IMR-90 (cell line): ENCODE data around the gene CACNG7. TPM values are rescaled to one million over a fixed set of nuclear protein-coding genes. Genes with fewer than 3 reads are reported as not detected.

Source experiments
- ATAC-seq: fragments of 200-7000 bp; cut with Tn5 transposase; 2 replicates; pipeline ENCODE4 v1.9.1; 2020; ENCODE audit warnings: low read depth, mild to moderate bottlenecking, moderate library complexity
- BruUV-seq: library from RNA; stranded (reverse); fragments of 400-500 nt; replicated peaks from 2 replicates; lab custom pipeline; 2021; lab: Mats Ljungman, UMichigan
- CTCF ChIA-PET: fragments of 300-600 bp; formaldehyde crosslinking; extraction: SDS; loops from one replicate; lab custom pipeline; 2021; ENCODE audit warnings: antibody characterized with exemption; lab: Yijun Ruan, JAX
- POLR2A ChIA-PET: fragments of 300-600 bp; sonication (Branson Sonifier 250); formaldehyde crosslinking; loops from one replicate; lab custom pipeline; 2022; ENCODE audit warnings: antibody characterized with exemption; ENCODE audit not compliant: unreplicated experiment; lab: Charles Lee
- DNase-seq: peaks from one replicate; pipeline ENCODE4 v3.0.0; 2013
- H2AFZ ChIP-seq: replicated peaks from 2 replicates; pipeline ENCODE3; 2013; ENCODE audit warnings: low read length, mild to moderate bottlenecking; ENCODE audit not compliant: poor library complexity
- H2AK5ac ChIP-seq: 2 replicates; pipeline ENCODE4 v1.6.1; 2013; ENCODE audit warnings: low read depth, low read length, inconsistent platforms
- H2AK9ac ChIP-seq: replicated peaks from 2 replicates; pipeline ENCODE3; 2013; ENCODE audit warnings: mild to moderate bottlenecking, low read depth, low read length, moderate library complexity; ENCODE audit not compliant: poor library complexity
- H2BK120ac ChIP-seq: 2 replicates; pipeline ENCODE4 v1.6.1; 2013; ENCODE audit warnings: low read depth, low read length, inconsistent platforms
- H2BK15ac ChIP-seq: 3 replicates; pipeline ENCODE4 v1.6.1; 2013; ENCODE audit warnings: low read depth, low read length, inconsistent platforms
- H2BK20ac ChIP-seq: 2 replicates; pipeline ENCODE4 v1.6.1; 2013; ENCODE audit warnings: low read depth, mild to moderate bottlenecking, inconsistent platforms, low read length, moderate library complexity
- H2BK5ac ChIP-seq: 2 replicates; pipeline ENCODE4 v1.6.1; 2013; ENCODE audit warnings: mild to moderate bottlenecking, low read depth, low read length, inconsistent platforms; ENCODE audit not compliant: poor library complexity, severe bottlenecking
- H3K14ac ChIP-seq: replicated peaks from 2 replicates; pipeline ENCODE4 v1.6.1; 2013; ENCODE audit warnings: low read depth, low read length, inconsistent platforms
- H3K18ac ChIP-seq: 2 replicates; pipeline ENCODE4 v1.6.1; 2013; ENCODE audit warnings: low read depth, low read length, control low read depth
- H3K23ac ChIP-seq: 2 replicates; pipeline ENCODE4 v1.6.1; 2013; ENCODE audit warnings: low read depth, low read length, inconsistent platforms
- H3K27ac ChIP-seq: 2 replicates; pipeline ENCODE4 v1.5.1; 2013; ENCODE audit warnings: mild to moderate bottlenecking, control low read depth, low read length; ENCODE audit not compliant: insufficient read depth
- H3K27me3 ChIP-seq: 2 replicates; pipeline ENCODE4 v1.6.1; 2013; ENCODE audit warnings: low read length; ENCODE audit not compliant: control insufficient read depth, insufficient read depth
- H3K36me3 ChIP-seq: 2 replicates; pipeline ENCODE4 v1.6.1; 2013; ENCODE audit warnings: low read length, mixed read lengths; ENCODE audit not compliant: control insufficient read depth, insufficient read depth
- H3K4ac ChIP-seq: 2 replicates; pipeline ENCODE4 v1.6.1; 2013; ENCODE audit warnings: low read depth, low read length, inconsistent platforms
- H3K4me1 ChIP-seq: 2 replicates; pipeline ENCODE4 v1.6.1; 2013; ENCODE audit warnings: low read length, mixed read lengths; ENCODE audit not compliant: control insufficient read depth, insufficient read depth
- H3K4me2 ChIP-seq: 2 replicates; pipeline ENCODE4 v1.6.1; 2013; ENCODE audit warnings: low read depth, mild to moderate bottlenecking, control low read depth, low read length, moderate library complexity
- H3K4me3 ChIP-seq: 2 replicates; pipeline ENCODE4 v1.5.1; 2013; ENCODE audit warnings: low read depth, mild to moderate bottlenecking, control low read depth, low read length, moderate library complexity; ENCODE audit not compliant: insufficient read depth
- H3K56ac ChIP-seq: 2 replicates; pipeline ENCODE4 v1.6.1; 2013; ENCODE audit warnings: low read length, inconsistent platforms; ENCODE audit not compliant: insufficient read depth; ENCODE audit errors: extremely low read depth
- H3K79me1 ChIP-seq, 2 experiments: 2 replicates each; pipeline ENCODE4 v1.6.1; 2013; ENCODE audit warnings: low read length in 2 of 2, inconsistent platforms in 1 of 2, low read depth in 1 of 2
- H3K9ac ChIP-seq: 2 replicates; pipeline ENCODE4 v1.6.1; 2013; ENCODE audit warnings: low read depth, low read length, control low read depth
- H3K9me1 ChIP-seq: 2 replicates; pipeline ENCODE4 v1.6.1; 2013; ENCODE audit warnings: low read length, inconsistent platforms; ENCODE audit not compliant: insufficient read depth
- H3K9me3 ChIP-seq: 2 replicates; pipeline ENCODE4 v1.6.1; 2013; ENCODE audit warnings: low read length; ENCODE audit not compliant: control insufficient read depth, insufficient read depth
- H4K20me1 ChIP-seq: 2 replicates; pipeline ENCODE4 v1.6.1; 2013; ENCODE audit warnings: low read length, inconsistent platforms; ENCODE audit not compliant: insufficient read depth
- H4K5ac ChIP-seq: 2 replicates; pipeline ENCODE4 v1.6.1; 2013; ENCODE audit warnings: mild to moderate bottlenecking, low read depth, low read length, control low read depth
- H4K8ac ChIP-seq, 2 experiments: 2 replicates each; pipeline ENCODE4 v1.6.1; 2013; ENCODE audit warnings: low read depth in 2 of 2, low read length in 2 of 2, control low read depth in 1 of 2, inconsistent platforms in 1 of 2
- H4K91ac ChIP-seq: 2 replicates; pipeline ENCODE4 v1.6.1; 2013; ENCODE audit warnings: low read depth, low read length, inconsistent platforms; ENCODE audit not compliant: insufficient read depth
- CHD1 ChIP-seq: IDR thresholded peaks from 2 replicates; pipeline ENCODE4 v1.6.1; 2012; ENCODE audit warnings: low read depth, low read length, improper control_type of control experiment
- ELK1 ChIP-seq: fragments of 150-350 bp; IDR thresholded peaks from 2 replicates; pipeline ENCODE4 v1.6.1; 2016; ENCODE audit warnings: low read depth, mild to moderate bottlenecking, low read length, moderate library complexity, borderline replicate concordance
- FOS ChIP-seq: fragments of 150-350 bp; IDR thresholded peaks from 2 replicates; pipeline ENCODE4 v1.6.1; 2016; ENCODE audit warnings: low read depth, low read length
- POLR2A ChIP-seq: IDR thresholded peaks from 2 replicates; pipeline ENCODE4 v1.6.1; 2012; ENCODE audit warnings: mild to moderate bottlenecking, low read depth, low read length
- RFX5 ChIP-seq: IDR thresholded peaks from 2 replicates; pipeline ENCODE4 v1.8.0; 2012; ENCODE audit warnings: low read depth, mild to moderate bottlenecking, low read length, moderate library complexity
- SMC3 ChIP-seq: fragments of 150-350 bp; IDR thresholded peaks from 2 replicates; pipeline ENCODE4 v1.6.1; 2016; ENCODE audit warnings: low read depth, mild to moderate bottlenecking, antibody characterized with exemption, low read length, moderate library complexity
- WGBS, 2 experiments: methylation state at CpG; one replicate each; pipeline versions ENCODE4 v1.1.5 to v1.1.7; 2013; ENCODE audit warnings: missing lambda C conversion rate in 2 of 2; ENCODE audit not compliant: insufficient read length in 1 of 2; ENCODE audit errors: extremely low coverage in 2 of 2; 5-methylcytosine and 5-hydroxymethylcytosine counted together
- dilution Hi-C: fragments of 300-500 bp; cut with HindIII; formaldehyde crosslinking; loops from one replicate; pipeline ENCODE4 v1.14.3; 2018; ENCODE audit warnings: low sequenced_read_pairs; ENCODE audit not compliant: unreplicated experiment
- in situ Hi-C: fragments of 300-500 bp; cut with MboI; formaldehyde crosslinking; loops from 3 replicates; pipeline ENCODE4 v1.14.3; 2019; ENCODE audit warnings: low sequenced_read_pairs, inconsistent platforms, mixed read lengths
- intact Hi-C: fragments of 100-400 bp; cut with micrococcal nuclease; formaldehyde crosslinking; loops from 2 replicates; pipeline ENCODE4 v1.10.0; 2022
- polyA plus RNA-seq, 3 experiments: library from polyadenylated mRNA; depleted of rRNA; stranded (reverse); fragments of >200 nt; gene quantifications; 2 replicates each; pipeline ENCODE4 v1.2.3, GENCODE V29; 2012; ENCODE audit warnings: low replicate concordance in 1 of 3
- total RNA-seq: library from RNA; depleted of rRNA; stranded (reverse); fragments of >200 nt; gene quantifications from 2 replicates; pipeline ENCODE4 v1.2.3, GENCODE V29; 2012

CACNG7 gene
- total and polyA plus RNA-seq, 2 of the 4 experiments (the other 2 are of a cell fraction), result 0.36 to 6.7 TPM

GRCh38 chr19:53953383-53953782 lies 44.3 kb downstream of the CACNG7 start:
- no peaks in the 10 kb centered on the region for H3K36me3 ChIP-seq
- no peak overlapping the region for H3K56ac ChIP-seq
- no peak overlapping the region for H3K4ac ChIP-seq
- intact Hi-C loops (no loop called here), in situ Hi-C loops (no loop called here), dilution Hi-C loops (no loop called here)
- H4K91ac ChIP-seq, result no peak overlapping the region
- WGBS, 2 experiments, result no CpG with 5 or more reads among the region's 8 CpGs
- H2BK120ac ChIP-seq, result no peak overlapping the region
- peaks cover 15% of the 10 kb centered on the region for H3K27me3 ChIP-seq
- H2BK15ac ChIP-seq, result no peak overlapping the region
- no peaks in the 10 kb centered on the region; the same call in 1 of the 2 replicates for H3K9me3 ChIP-seq
- DNase-seq, result no peak
- CTCF ChIA-PET, result no interaction called here
- no peak overlapping the region for H3K27ac ChIP-seq
- no peaks in the 10 kb centered on the region for H4K20me1 ChIP-seq
- H2BK20ac ChIP-seq, result no peak overlapping the region
- H3K4me2 ChIP-seq, result no peak overlapping the region
- no peak overlapping the region for H2AK9ac ChIP-seq
- H2BK5ac ChIP-seq, result no peak overlapping the region
- H3K14ac ChIP-seq, result no peak overlapping the region
- no peak overlapping the region for H3K9ac ChIP-seq
- no peak for ATAC-seq
- H3K4me3 ChIP-seq, result no peak overlapping the region
- H4K8ac ChIP-seq, result no peak overlapping the region
- no peaks in the 10 kb centered on the region for H3K9me1 ChIP-seq
- no peak overlapping the region for H3K18ac ChIP-seq
- H3K23ac ChIP-seq, result no peak overlapping the region
- H3K79me1 ChIP-seq, result no peaks in the 10 kb centered on the region
- POLR2A ChIA-PET, result no interaction called here
- no TSS peak for BruUV-seq
- TF ChIP-seq ELK1 (no peak), CHD1 (no peak), RFX5 (no peak), SMC3 (no peak), POLR2A (no peak), FOS (no peak)
- no peak overlapping the region for H2AFZ ChIP-seq
- H2AK5ac ChIP-seq, result no peak overlapping the region
- no peaks in the 10 kb centered on the region for H3K4me1 ChIP-seq
- no peak overlapping the region for H4K5ac ChIP-seq
